Pancreas (tissue), 10 donors: ENCODE measurements around the gene SERF2. TPM values are rescaled to one million over a fixed set of nuclear protein-coding genes. Genes with fewer than 3 reads are reported as not detected.

Experiments
- ATAC-seq, 4 donors: fragments of 200-7000 bp; cut with Tn5 transposase; one replicate each; pipeline versions ENCODE4 v1.8.0 to v1.9.1; 2020; ENCODE audit warnings: mild to moderate bottlenecking in 4 of 4, moderate library complexity in 4 of 4
- DNase-seq, 6 donors: peaks; one replicate each; pipeline ENCODE4 v3.0.0-alpha.2; 2020
- FAIRE-seq: peaks from 2 replicates; lab custom pipeline; 2012; peaks lifted over from hg19 to GRCh38; lab: Jason Lieb, UNC
- H3K27ac ChIP-seq, 4 donors: fragments of 200-600 bp; sonication (generic); 1 replicate in 3 of 4; 2 replicates in 1 of 4; pipeline versions ENCODE4 v1.5.0 to v1.8.0; 2020
- H3K27me3 ChIP-seq, 4 donors: fragments of 200-600 bp; one replicate each; pipeline ENCODE4 v1.8.0; 2021
- H3K36me3 ChIP-seq, 3 donors: fragments of 200-600 bp; sonication (generic) in 1 of 3; one replicate each; pipeline versions ENCODE4 v1.5.0 to v1.8.0; 2020 to 2021
- H3K4me1 ChIP-seq, 3 donors: fragments of 200-600 bp; one replicate each; pipeline ENCODE4 v1.8.0; 2021
- H3K4me3 ChIP-seq, 4 donors: fragments of 200-600 bp; sonication (generic) in 2 of 4; one replicate each; pipeline versions ENCODE4 v1.5.0 to v1.8.0; 2020 to 2021
- H3K9me3 ChIP-seq, 4 donors: fragments of 200-600 bp; one replicate each; pipeline ENCODE4 v1.8.0; 2021
- WGBS, 2 donors: extraction: QIAGEN DNeasy Blood & Tissue Kit; methylation state at CpG; one replicate each; pipeline ENCODE4 v1.1.7; 2013; 5-methylcytosine and 5-hydroxymethylcytosine counted together
- intact Hi-C, 3 donors: fragments of 100-400 bp; cut with DNase I; formaldehyde crosslinking; loops; one replicate each; pipeline versions ENCODE4 v1.11.1 to v1.14.2; 2022
- polyA plus RNA-seq, 2 donors: library from polyadenylated mRNA; stranded (reverse); fragments of 200-250 nt; gene quantifications; one replicate each; pipeline ENCODE4 v1.2.3, GENCODE V29; 2013
- total RNA-seq, 6 donors: library from RNA; stranded (reverse); fragmentation: NEBNext Ultra II Directional in 4 of 6; extraction: Animal tissue kit (Norgen Biotek cat#: 25700) in 4 of 6; gene quantifications; one replicate each; pipeline versions ENCODE4 v1.2.1 to v1.2.4, GENCODE V29; 2021 to 2023
- TF ChIP-seq, protein P1 (sequence below), 4 donors: fragments of 200-600 bp; sonication (generic) in 3 of 4; IDR thresholded peaks; one replicate each; pipeline versions ENCODE4 v1.5.0 to v1.8.0; 2021; ENCODE audit warnings: antibody characterized with exemption in 4 of 4
- donor health status: healthy with polysubstance abuse.
- donor health status: DM: no; HTN: no; CAD: no; lungs with moderate emphysema.
- donor health status: DM: no; HTN: no; CAD: no.
- donor health status: control.
- donor health status: control.
- donor health status: Bipolar disorder and iron deficiency.
- donor health status: DM: yes; HTN: yes; CAD: no.
- donor health status: DM: no; HTN: no; CAD: no.
- donor health status: DM: no; HTN: no; CAD: no.
- donor health status: DM: yes; HTN: yes; CAD: no.

The SERF2 gene
- total and polyA plus RNA-seq, 8 donors, result 245 to 1,722 (median 418) TPM

DNA sequence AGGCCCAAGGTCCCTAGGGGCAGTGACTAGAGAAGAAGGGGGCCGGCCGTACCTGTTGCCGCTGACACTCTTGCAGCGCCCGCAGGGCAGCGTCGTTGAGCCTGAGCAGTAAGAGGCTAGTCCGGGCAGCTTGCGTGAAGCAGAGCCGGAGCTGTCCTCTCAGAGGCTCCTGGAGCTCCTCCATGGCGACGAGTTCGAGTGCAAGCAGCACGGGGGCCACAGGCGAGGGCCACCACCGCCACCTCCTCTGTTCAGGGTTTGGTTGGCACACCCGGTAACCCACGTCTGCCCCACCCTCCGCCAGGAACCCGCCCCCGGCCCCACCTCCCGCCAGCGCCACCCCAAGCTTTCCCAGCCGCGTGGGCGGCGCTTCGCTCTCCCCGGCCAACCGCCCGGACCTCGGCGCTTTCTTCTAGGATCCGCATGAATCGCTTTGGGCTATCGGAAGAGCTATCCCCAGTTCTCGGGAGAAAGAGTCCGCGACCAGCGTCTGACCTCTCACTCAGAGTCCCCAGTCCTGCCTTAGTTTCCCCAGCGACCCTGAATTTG lies 15.3 kb upstream of the SERF2 start, which contains the start of gene ELL3:
TSS of gene ELL3 (minus strand) at position 249 of the 549 bp plus-strand sequence. CDS start at position 184, 65 bp downstream.
- peaks cover 6 to 22% (median 13%) of the 10 kb centered on the region in 3 donors for H3K36me3 ChIP-seq
- no peaks in the 10 kb centered on the region for H3K27me3 ChIP-seq
- peak; percentile 80 to 90 (median 86) for DNase-seq
- H3K9me3 ChIP-seq, result no peaks in the 10 kb centered on the region
- 0 to 1% methylated on average over 40 to 41 of the region's 41 CpGs for WGBS, 2 donors
- no peak for FAIRE-seq
- peak within 1 kb of the TSS; percentile 35 to 57 (median 44) for H3K4me3 ChIP-seq
- peak within 1 kb of the TSS; percentile 61 to 89 (median 78) for H3K27ac ChIP-seq
- H3K4me1 ChIP-seq, result peaks cover 0 to 6% (median 0%) of the 10 kb centered on the region in 3 donors
- TF ChIP-seq, protein P1, sequence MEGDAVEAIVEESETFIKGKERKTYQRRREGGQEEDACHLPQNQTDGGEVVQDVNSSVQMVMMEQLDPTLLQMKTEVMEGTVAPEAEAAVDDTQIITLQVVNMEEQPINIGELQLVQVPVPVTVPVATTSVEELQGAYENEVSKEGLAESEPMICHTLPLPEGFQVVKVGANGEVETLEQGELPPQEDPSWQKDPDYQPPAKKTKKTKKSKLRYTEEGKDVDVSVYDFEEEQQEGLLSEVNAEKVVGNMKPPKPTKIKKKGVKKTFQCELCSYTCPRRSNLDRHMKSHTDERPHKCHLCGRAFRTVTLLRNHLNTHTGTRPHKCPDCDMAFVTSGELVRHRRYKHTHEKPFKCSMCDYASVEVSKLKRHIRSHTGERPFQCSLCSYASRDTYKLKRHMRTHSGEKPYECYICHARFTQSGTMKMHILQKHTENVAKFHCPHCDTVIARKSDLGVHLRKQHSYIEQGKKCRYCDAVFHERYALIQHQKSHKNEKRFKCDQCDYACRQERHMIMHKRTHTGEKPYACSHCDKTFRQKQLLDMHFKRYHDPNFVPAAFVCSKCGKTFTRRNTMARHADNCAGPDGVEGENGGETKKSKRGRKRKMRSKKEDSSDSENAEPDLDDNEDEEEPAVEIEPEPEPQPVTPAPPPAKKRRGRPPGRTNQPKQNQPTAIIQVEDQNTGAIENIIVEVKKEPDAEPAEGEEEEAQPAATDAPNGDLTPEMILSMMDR (IDR thresholded peaks at IDR 0.05), result no peak
- intact Hi-C loops, result no loop called here
- ATAC-seq, result peak; percentile 82 to 93 (median 88)

DNA sequence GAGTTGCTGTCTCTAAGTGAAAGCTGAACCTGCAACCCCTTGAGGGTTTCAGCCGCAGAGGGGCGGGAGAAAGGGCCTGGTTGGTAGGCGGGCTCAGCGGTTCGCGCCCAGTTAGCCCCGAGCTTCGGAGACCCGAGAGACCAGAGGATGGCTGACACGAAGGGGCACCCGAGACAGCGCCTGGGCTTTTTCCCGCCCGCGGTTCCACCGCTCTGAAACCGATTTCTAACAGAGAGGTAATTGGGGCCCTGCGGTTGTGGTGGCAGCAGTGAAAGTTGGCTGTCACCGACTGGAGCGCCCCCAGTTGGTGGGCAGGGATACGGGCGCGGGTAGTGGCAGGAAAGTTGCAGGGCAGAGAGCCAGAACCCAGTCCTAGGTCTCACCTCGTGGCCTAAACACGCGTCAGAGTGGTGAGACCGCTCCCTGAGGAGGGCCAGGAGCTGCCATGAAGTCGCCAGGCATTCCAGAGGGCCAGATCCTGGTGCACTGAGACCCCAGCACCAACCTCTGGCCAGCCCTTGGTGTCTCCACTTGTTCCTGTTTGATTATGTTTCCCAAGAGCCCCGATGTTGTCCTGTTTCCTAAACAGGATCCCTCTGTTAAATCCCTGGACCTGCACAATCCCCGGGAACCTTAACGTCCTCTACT lies 14.7 kb upstream of the SERF2 start:
- 1% methylated on average over 30 to 31 of the region's 31 CpGs for WGBS, 2 donors
- H3K4me1 ChIP-seq, result peaks cover 0 to 6% (median 0%) of the 10 kb centered on the region in 3 donors
- intact Hi-C loops, result no loop called here
- H3K27me3 ChIP-seq, result no peaks in the 10 kb centered on the region
- peaks cover 0 to 16% (median 11%) of the 10 kb centered on the region in 3 donors for H3K36me3 ChIP-seq
- H3K27ac ChIP-seq, result peak overlapping the region; percentile 61 to 89 (median 78)
- ATAC-seq, result peak; percentile 61 to 83 (median 75)
- peak overlapping the region; percentile 35 to 57 (median 44) for H3K4me3 ChIP-seq
- TF ChIP-seq, protein P1 (IDR thresholded peaks at IDR 0.05), result peak; percentile 56 to 63 (median 58)
- H3K9me3 ChIP-seq, result no peaks in the 10 kb centered on the region
- DNase-seq, result peak; percentile 73 to 87 (median 86)
- no peak for FAIRE-seq

DNA sequence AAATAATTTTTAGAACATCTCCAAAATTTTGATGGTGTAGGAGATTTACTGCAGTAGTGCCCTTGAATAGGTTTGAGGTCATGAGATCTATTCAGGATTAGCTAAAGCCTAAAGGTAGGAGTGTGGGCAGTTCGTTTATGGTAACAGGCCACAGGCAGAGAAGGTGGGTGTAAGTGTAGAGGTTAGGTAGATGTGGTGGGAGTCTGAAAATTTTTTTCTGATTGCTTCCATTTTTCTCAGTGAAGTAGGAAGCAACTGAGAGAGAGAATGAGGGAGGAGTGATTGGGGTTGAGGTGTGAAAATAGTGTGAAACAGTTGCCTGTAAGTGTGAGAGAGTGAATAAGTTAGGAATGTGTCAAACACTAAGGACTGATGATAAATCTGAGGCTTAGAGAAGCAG lies 13.1 kb upstream of the SERF2 start:
- ATAC-seq, result no peak
- Histone ChIP-seq H3K27me3 (no peaks in the 10 kb centered on the region), H3K4me1 (peaks cover 0 to 6% (median 0%) of the 10 kb centered on the region in 3 donors), H3K9me3 (no peaks in the 10 kb centered on the region), H3K36me3 (peaks cover 0 to under 1% (median 0%) of the 10 kb centered on the region in 3 donors), H3K4me3 (no peak overlapping the region), H3K27ac (no peak overlapping the region)
- TF ChIP-seq, protein P1 (IDR thresholded peaks at IDR 0.05), result no peak
- intact Hi-C loops, result no loop called here
- no peak for DNase-seq
- 79 to 96% methylated on average over 1 of the region's 1 CpG for WGBS, 2 donors
- FAIRE-seq, result no peak

DNA sequence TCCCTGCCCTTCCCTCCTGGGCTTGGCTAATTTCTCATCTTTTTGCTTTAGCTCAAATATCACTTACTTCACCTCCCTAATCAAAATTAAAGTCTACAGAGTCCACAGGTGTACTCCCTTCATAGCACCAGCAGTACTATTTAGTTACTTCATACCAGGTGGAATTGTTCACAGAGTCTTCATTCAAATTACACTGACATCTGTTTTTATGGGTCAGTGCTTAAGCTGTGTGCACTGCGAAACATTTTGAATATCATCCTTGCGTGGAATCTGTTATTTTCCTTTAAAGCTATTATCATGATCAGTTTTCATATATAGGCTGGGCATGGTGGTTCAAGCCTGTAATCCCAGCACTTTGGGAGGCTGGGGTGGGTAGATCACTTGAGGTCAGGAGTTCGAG lies 2.7 kb upstream of the SERF2 start:
- H3K4me3 ChIP-seq, result no peak overlapping the region
- H3K36me3 ChIP-seq, result peaks cover 0 to 11% (median 7%) of the 10 kb centered on the region in 3 donors
- H3K27me3 ChIP-seq, result no peaks in the 10 kb centered on the region
- no peak for DNase-seq
- intact Hi-C loops, result no loop called here
- FAIRE-seq, result no peak
- ATAC-seq, result no peak
- H3K4me1 ChIP-seq, result peaks cover 10 to 14% (median 11%) of the 10 kb centered on the region in 3 donors
- 62 to 76% methylated on average over 3 of the region's 3 CpGs for WGBS, 2 donors
- TF ChIP-seq, protein P1 (IDR thresholded peaks at IDR 0.05), result no peak
- H3K9me3 ChIP-seq, result no peaks in the 10 kb centered on the region
- H3K27ac ChIP-seq, result peak overlapping the region in 2 of 4 donors; percentile 16 to 51
